OCI-LY7 (cell line): ENCODE measurements around the gene SORCS1. TPM values are rescaled to one million over a fixed set of nuclear protein-coding genes. Genes with fewer than 3 reads are reported as not detected.

Source experiments
- BruUV-seq: library from RNA; stranded (reverse); fragments of 400-500 nt; replicated peaks from 2 replicates; lab custom pipeline; 2021; lab: Mats Ljungman, UMichigan
- CTCF ChIA-PET: fragments of 300-600 bp; sonication (Branson Sonifier 250); formaldehyde crosslinking; loops from one replicate; lab custom pipeline; 2022; ENCODE audit warnings: antibody characterized with exemption; ENCODE audit not compliant: unreplicated experiment; lab: Charles Lee
- POLR2A ChIA-PET: fragments of 300-600 bp; sonication (Branson Sonifier 250); formaldehyde crosslinking; loops from one replicate; lab custom pipeline; 2022; ENCODE audit warnings: antibody characterized with exemption; lab: Charles Lee
- DNase-seq: peaks from one replicate; pipeline ENCODE4 v3.0.0-alpha.2; 2015; ENCODE audit warnings: low spot score
- H2AFZ ChIP-seq: fragments of 200-600 bp; sonication (generic), shearing (Covaris generic); 2 replicates; pipeline ENCODE4 v1.6.1; 2014; ENCODE audit warnings: mild to moderate bottlenecking, antibody characterized with exemption, low read length, moderate library complexity
- H3K27ac ChIP-seq: fragments of 200-600 bp; sonication (generic); 2 replicates; pipeline ENCODE4 v1.5.1; 2014; ENCODE audit warnings: mixed run types, low read depth, mild to moderate bottlenecking, moderate library complexity, low read length, inconsistent platforms; ENCODE audit not compliant: poor library complexity, severe bottlenecking
- H3K36me3 ChIP-seq: fragments of 200-600 bp; sonication (generic); 2 replicates; pipeline ENCODE4 v1.6.1; 2014; ENCODE audit warnings: mild to moderate bottlenecking, antibody characterized with exemption, low read length, moderate library complexity, mixed read lengths; ENCODE audit not compliant: insufficient read depth
- H3K4me1 ChIP-seq: fragments of 200-600 bp; sonication (generic); 2 replicates; pipeline ENCODE4 v1.5.1; 2014; ENCODE audit warnings: mild to moderate bottlenecking, low read length; ENCODE audit not compliant: insufficient read depth, poor library complexity, severe bottlenecking
- H3K4me2 ChIP-seq: fragments of 200-600 bp; sonication (generic); 2 replicates; pipeline ENCODE4 v1.6.1; 2014; ENCODE audit warnings: mild to moderate bottlenecking, low read length
- H3K4me3 ChIP-seq: fragments of 200-600 bp; sonication (generic); 2 replicates; pipeline ENCODE4 v1.5.1; 2014; ENCODE audit warnings: mild to moderate bottlenecking, low read depth, low read length; ENCODE audit not compliant: poor library complexity, severe bottlenecking
- H3K79me2 ChIP-seq: fragments of 200-600 bp; sonication (generic); 2 replicates; pipeline ENCODE4 v1.6.1; 2016; ENCODE audit warnings: low read depth, mild to moderate bottlenecking, low read length, moderate library complexity, mixed read lengths; ENCODE audit not compliant: insufficient read depth
- H3K9me2 ChIP-seq: fragments of 200-600 bp; sonication (generic); 2 replicates; pipeline ENCODE4 v1.6.1; 2016; ENCODE audit warnings: mild to moderate bottlenecking, low read length, mixed read lengths; ENCODE audit not compliant: insufficient read depth
- H3K9me3 ChIP-seq: fragments of 200-600 bp; sonication (generic); 2 replicates; pipeline ENCODE4 v1.6.1; 2014; ENCODE audit warnings: mild to moderate bottlenecking, mixed run types, low read length, mixed read lengths
- H4K20me1 ChIP-seq: fragments of 200-600 bp; sonication (generic); 2 replicates; pipeline ENCODE4 v1.6.1; 2014; ENCODE audit warnings: mild to moderate bottlenecking, antibody characterized with exemption, low read length, moderate library complexity, mixed read lengths; ENCODE audit not compliant: insufficient read depth
- EZH2phosphoT487 ChIP-seq: fragments of 200-600 bp; sonication (generic); IDR thresholded peaks from 2 replicates; pipeline ENCODE4 v1.6.1; 2018; ENCODE audit warnings: low read depth, borderline replicate concordance, mild to moderate bottlenecking, mixed run types, antibody characterized with exemption, low read length, moderate library complexity, mixed read lengths
- intact Hi-C: fragments of 100-400 bp; cut with micrococcal nuclease; formaldehyde crosslinking; loops from one replicate; pipeline ENCODE4 v1.10.0; 2022; ENCODE audit not compliant: unreplicated experiment
- total RNA-seq, 2 experiments: library from RNA; depleted of rRNA in 1 of 2; stranded (reverse); fragments of >200 nt in 1 of 2; shearing (Covaris generic) in 1 of 2; gene quantifications; 2 replicates each; pipeline ENCODE4 v1.2.3, GENCODE V29; 2014 to 2022
- TF ChIP-seq, protein P1 (sequence below): fragments of 200-600 bp; sonication (generic); conservative IDR thresholded peaks from 2 replicates; pipeline ENCODE4 v1.5.1; 2014; ENCODE audit warnings: mild to moderate bottlenecking, antibody characterized with exemption, low read length, moderate library complexity, mixed read lengths

Gene SORCS1
- total RNA-seq, 2 experiments from 2014 or later = not detected

DNA sequence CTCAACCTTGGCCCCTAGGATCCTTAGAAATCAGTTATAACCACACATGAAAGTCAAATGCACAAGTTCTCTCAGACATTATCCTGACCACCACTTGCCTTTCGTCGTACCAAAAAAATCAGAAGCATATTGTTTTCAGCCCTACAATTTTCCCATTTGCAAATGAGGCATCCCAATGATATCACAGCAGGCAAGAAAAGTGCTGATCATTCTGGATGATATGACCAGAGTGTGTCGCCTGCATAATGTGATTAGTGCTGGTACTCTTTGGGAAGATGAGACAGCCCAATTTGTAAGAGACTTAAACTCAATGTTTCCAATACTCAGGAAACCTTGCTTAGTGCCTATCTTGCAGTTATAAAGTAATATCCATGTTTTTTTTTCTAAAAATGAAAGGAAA, 168.0 kb downstream of the SORCS1 start:
- Histone ChIP-seq H4K20me1 (no peaks in the 10 kb centered on the region), H3K4me1 (no peaks in the 10 kb centered on the region), H3K4me2 (no peak overlapping the region), H3K4me3 (no peak overlapping the region), H2AFZ (no peak overlapping the region), H3K9me3 (no peaks in the 10 kb centered on the region), H3K36me3 (no peaks in the 10 kb centered on the region), H3K9me2 (no peaks in the 10 kb centered on the region), H3K27ac (no peak overlapping the region), H3K79me2 (no peaks in the 10 kb centered on the region)
- no peak for DNase-seq
- POLR2A ChIA-PET = interaction anchor here (0.9 kb wide), 1 partner anchor 22 kb away, joined by 4 read pairs; no protein-coding TSS in a partner anchor
- no TSS peak for BruUV-seq
- CTCF ChIA-PET = no interaction called here
- TF ChIP-seq EZH2phosphoT487 = no peak
- TF ChIP-seq, protein P1, sequence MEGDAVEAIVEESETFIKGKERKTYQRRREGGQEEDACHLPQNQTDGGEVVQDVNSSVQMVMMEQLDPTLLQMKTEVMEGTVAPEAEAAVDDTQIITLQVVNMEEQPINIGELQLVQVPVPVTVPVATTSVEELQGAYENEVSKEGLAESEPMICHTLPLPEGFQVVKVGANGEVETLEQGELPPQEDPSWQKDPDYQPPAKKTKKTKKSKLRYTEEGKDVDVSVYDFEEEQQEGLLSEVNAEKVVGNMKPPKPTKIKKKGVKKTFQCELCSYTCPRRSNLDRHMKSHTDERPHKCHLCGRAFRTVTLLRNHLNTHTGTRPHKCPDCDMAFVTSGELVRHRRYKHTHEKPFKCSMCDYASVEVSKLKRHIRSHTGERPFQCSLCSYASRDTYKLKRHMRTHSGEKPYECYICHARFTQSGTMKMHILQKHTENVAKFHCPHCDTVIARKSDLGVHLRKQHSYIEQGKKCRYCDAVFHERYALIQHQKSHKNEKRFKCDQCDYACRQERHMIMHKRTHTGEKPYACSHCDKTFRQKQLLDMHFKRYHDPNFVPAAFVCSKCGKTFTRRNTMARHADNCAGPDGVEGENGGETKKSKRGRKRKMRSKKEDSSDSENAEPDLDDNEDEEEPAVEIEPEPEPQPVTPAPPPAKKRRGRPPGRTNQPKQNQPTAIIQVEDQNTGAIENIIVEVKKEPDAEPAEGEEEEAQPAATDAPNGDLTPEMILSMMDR = no peak
- intact Hi-C loops = no loop called here

DNA sequence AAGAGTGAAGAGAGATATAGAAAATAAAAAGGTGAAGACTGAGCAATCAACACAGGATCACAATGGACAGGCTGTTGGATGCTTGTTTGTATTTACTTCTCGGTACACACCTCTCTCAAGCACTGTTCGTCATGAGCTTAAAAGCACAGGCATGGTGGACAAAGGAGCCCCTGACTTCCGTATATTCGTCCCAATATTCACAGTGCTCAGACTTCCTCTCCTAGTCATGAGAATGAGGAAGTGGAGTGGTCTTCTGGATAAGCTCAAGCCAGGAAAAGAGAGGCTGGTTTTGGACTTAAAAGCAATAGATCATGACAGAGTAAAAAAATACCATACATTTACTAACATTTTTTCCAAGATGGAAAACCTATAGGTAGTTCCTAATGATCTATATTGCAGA, 172.5 kb downstream of the SORCS1 start:
- ChIA-PET CTCF (no interaction called here), POLR2A (no interaction called here)
- Histone ChIP-seq H3K79me2 (no peaks in the 10 kb centered on the region), H3K27ac (no peak overlapping the region), H3K4me3 (no peak overlapping the region), H3K4me2 (no peak overlapping the region), H2AFZ (no peak overlapping the region), H4K20me1 (no peaks in the 10 kb centered on the region), H3K36me3 (no peaks in the 10 kb centered on the region), H3K9me3 (no peaks in the 10 kb centered on the region), H3K4me1 (no peaks in the 10 kb centered on the region), H3K9me2 (no peaks in the 10 kb centered on the region)
- no TSS peak for BruUV-seq
- DNase-seq = no peak
- intact Hi-C loops = no loop called here
- TF ChIP-seq, protein P1 = no peak
- no peak for TF ChIP-seq EZH2phosphoT487

DNA sequence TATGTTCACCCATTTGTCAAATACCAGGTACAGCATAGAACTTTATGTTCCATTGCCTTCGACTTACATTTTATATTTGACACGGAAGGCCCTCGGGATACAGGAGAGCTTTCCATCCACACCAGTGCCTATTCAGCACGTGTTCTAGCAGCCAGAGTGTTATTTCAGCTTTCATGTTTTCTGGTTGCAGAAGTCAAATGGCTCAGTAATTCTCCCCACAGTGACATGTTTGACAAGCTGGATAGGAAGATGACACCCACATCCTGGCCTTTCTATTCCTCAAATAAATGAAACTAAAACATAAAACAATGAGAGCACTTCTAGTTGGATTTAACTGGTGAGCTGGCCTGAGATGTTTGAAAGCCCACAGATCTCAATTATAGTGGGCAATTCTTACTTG, 173.4 kb downstream of the SORCS1 start:
- H4K20me1 ChIP-seq = no peaks in the 10 kb centered on the region
- no peaks in the 10 kb centered on the region for H3K36me3 ChIP-seq
- BruUV-seq = no TSS peak
- no peaks in the 10 kb centered on the region for H3K9me3 ChIP-seq
- CTCF ChIA-PET = no interaction called here
- no peaks in the 10 kb centered on the region for H3K9me2 ChIP-seq
- no peak for DNase-seq
- POLR2A ChIA-PET = interaction anchor here (0.8 kb wide), 1 partner anchor 33 kb away, joined by 3 read pairs; no protein-coding TSS in a partner anchor
- no peaks in the 10 kb centered on the region for H3K79me2 ChIP-seq
- H3K27ac ChIP-seq = no peak overlapping the region
- H3K4me3 ChIP-seq = no peak overlapping the region
- intact Hi-C loops = no loop called here
- no peak overlapping the region for H2AFZ ChIP-seq
- H3K4me1 ChIP-seq = no peaks in the 10 kb centered on the region
- TF ChIP-seq EZH2phosphoT487 = no peak
- TF ChIP-seq, protein P1 = no peak
- H3K4me2 ChIP-seq = no peak overlapping the region
